OCI-LY1 (cell line): ENCODE data around the gene ZDBF2.

Experiments used
- H2AFZ ChIP-seq: fragments of 200-600 bp; sonication (generic), shearing (Covaris generic); 2 replicates; pipeline ENCODE4 v1.6.0; 2014; ENCODE audit warnings: antibody characterized with exemption, mild to moderate bottlenecking, low read length
- H3F3A ChIP-seq: fragments of 200-600 bp; sonication (generic), shearing (Covaris generic); 2 replicates; pipeline ENCODE4 v1.6.0; 2014; ENCODE audit warnings: mild to moderate bottlenecking, antibody characterized with exemption, low read length, moderate library complexity; ENCODE audit not compliant: insufficient read depth
- H3K27ac ChIP-seq: fragments of 200-600 bp; sonication (generic); 2 replicates; pipeline ENCODE4 v1.5.1; 2014; ENCODE audit warnings: low read length, mixed run types, mild to moderate bottlenecking, low read depth; ENCODE audit not compliant: poor library complexity, severe bottlenecking
- H3K27me3 ChIP-seq: fragments of 200-600 bp; sonication (generic); 2 replicates; pipeline ENCODE4 v1.6.0; 2014; ENCODE audit warnings: antibody characterized with exemption, mild to moderate bottlenecking, low read length, moderate library complexity; ENCODE audit not compliant: insufficient read depth
- H3K36me3 ChIP-seq: fragments of 200-600 bp; sonication (generic); 2 replicates; pipeline ENCODE4 v1.6.1; 2014; ENCODE audit warnings: mild to moderate bottlenecking, antibody characterized with exemption, low read length, moderate library complexity, mixed read lengths; ENCODE audit not compliant: insufficient read depth
- H3K4me1 ChIP-seq: fragments of 200-600 bp; sonication (generic); 2 replicates; pipeline ENCODE4 v1.5.1; 2014; ENCODE audit warnings: mild to moderate bottlenecking, low read length, moderate library complexity; ENCODE audit not compliant: insufficient read depth, severe bottlenecking
- H3K4me2 ChIP-seq: fragments of 200-600 bp; sonication (generic), shearing (Covaris generic); 2 replicates; pipeline ENCODE4 v1.6.1; 2014; ENCODE audit warnings: low read length
- H3K4me3 ChIP-seq: fragments of 200-600 bp; sonication (generic); 2 replicates; pipeline ENCODE4 v1.5.1; 2014; ENCODE audit warnings: low read length, low read depth, mild to moderate bottlenecking, mixed read lengths; ENCODE audit not compliant: poor library complexity, severe bottlenecking
- H3K79me2 ChIP-seq: fragments of 200-600 bp; shearing (Covaris generic); 2 replicates; pipeline ENCODE4 v1.6.1; 2016; ENCODE audit warnings: mixed run types, low read length, mixed read lengths; ENCODE audit not compliant: insufficient read depth
- H3K9ac ChIP-seq: fragments of 200-600 bp; sonication (generic), shearing (Covaris generic); 2 replicates; pipeline ENCODE4 v1.6.1; 2014; ENCODE audit warnings: mild to moderate bottlenecking, low read length, mixed read lengths
- H3K9me2 ChIP-seq: fragments of 200-600 bp; sonication (generic), shearing (Covaris generic); 2 replicates; pipeline ENCODE4 v1.6.1; 2014; ENCODE audit warnings: low read depth, mild to moderate bottlenecking, low read length, mixed read lengths
- H3K9me3 ChIP-seq: fragments of 200-600 bp; shearing (Covaris generic); 2 replicates; pipeline ENCODE4 v1.6.1; 2014; ENCODE audit warnings: low read length, mixed read lengths
- H4K20me1 ChIP-seq: fragments of 200-600 bp; sonication (generic), shearing (Covaris generic); 2 replicates; pipeline ENCODE4 v1.6.0; 2016; ENCODE audit warnings: mild to moderate bottlenecking, low read length; ENCODE audit not compliant: insufficient read depth
- CTCF ChIP-seq: fragments of 200-600 bp; sonication (generic), shearing (Covaris generic); IDR thresholded peaks from 2 replicates; pipeline ENCODE4 v1.5.1; 2017; ENCODE audit warnings: mild to moderate bottlenecking, antibody characterized with exemption, low read length, moderate library complexity, mixed read lengths
- EZH2 ChIP-seq: fragments of 200-600 bp; sonication (generic), shearing (Covaris generic); IDR thresholded peaks from 2 replicates; pipeline ENCODE4 v1.8.0; 2017; ENCODE audit warnings: borderline replicate concordance, mixed run types, mild to moderate bottlenecking, antibody characterized with exemption, low read length, moderate library complexity, mixed read lengths

Gene ZDBF2

DNA sequence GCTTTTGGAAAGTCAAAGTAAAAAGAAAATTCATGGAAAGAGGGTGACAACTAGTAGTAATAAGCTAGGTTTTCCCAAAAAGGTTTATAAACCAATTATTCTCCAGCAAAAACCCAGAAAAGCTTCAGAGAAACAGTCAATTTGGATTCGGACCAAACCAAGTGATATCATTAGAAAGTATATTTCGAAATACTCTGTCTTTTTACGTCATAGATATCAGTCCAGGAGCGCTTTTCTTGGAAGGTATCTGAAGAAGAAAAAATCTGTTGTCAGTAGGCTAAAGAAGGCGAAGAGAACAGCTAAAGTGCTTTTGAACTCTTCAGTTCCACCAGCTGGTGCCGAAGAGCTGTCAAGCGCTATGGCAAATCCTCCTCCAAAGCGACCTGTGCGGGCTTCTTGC lies 36.6 kb downstream of the ZDBF2 start:
- H4K20me1 ChIP-seq = no peaks in the 10 kb centered on the region
- no peaks in the 10 kb centered on the region for H3K36me3 ChIP-seq
- H3K4me1 ChIP-seq = no peaks in the 10 kb centered on the region
- H3K9me3 ChIP-seq = no peaks in the 10 kb centered on the region
- no peaks in the 10 kb centered on the region for H3K9me2 ChIP-seq
- H2AFZ ChIP-seq = no peak overlapping the region
- H3K4me3 ChIP-seq = no peak overlapping the region
- H3K9ac ChIP-seq = no peak overlapping the region
- H3K27ac ChIP-seq = no peak overlapping the region
- no peaks in the 10 kb centered on the region for H3F3A ChIP-seq
- no peak overlapping the region for H3K4me2 ChIP-seq
- TF ChIP-seq EZH2 = no peak
- no peak for TF ChIP-seq CTCF
- no peaks in the 10 kb centered on the region for H3K79me2 ChIP-seq
- no peaks in the 10 kb centered on the region for H3K27me3 ChIP-seq

GRCh38 chr2:206316141-206316540 lies 41.7 kb downstream of the ZDBF2 start:
- Histone ChIP-seq H3K9ac (no peak overlapping the region), H3K9me2 (no peaks in the 10 kb centered on the region), H3K9me3 (peaks cover 7% of the 10 kb centered on the region; the same call in 1 of the 2 replicates), H3K4me2 (no peak overlapping the region), H3K79me2 (no peaks in the 10 kb centered on the region), H3K4me3 (no peak overlapping the region), H3K36me3 (no peaks in the 10 kb centered on the region), H4K20me1 (no peaks in the 10 kb centered on the region), H3K4me1 (no peaks in the 10 kb centered on the region), H3K27ac (no peak overlapping the region), H2AFZ (no peak overlapping the region), H3F3A (no peaks in the 10 kb centered on the region), H3K27me3 (no peaks in the 10 kb centered on the region)
- no peak for TF ChIP-seq CTCF
- TF ChIP-seq EZH2 = no peak

- no peak overlapping the region for H3K4me3 ChIP-seq
- H3F3A ChIP-seq = no peaks in the 10 kb centered on the region
- H3K9ac ChIP-seq = no peak overlapping the region
- H3K27ac ChIP-seq = no peak overlapping the region
- H3K9me3 ChIP-seq = peaks cover 7% of the 10 kb centered on the region; the same call in 1 of the 2 replicates
- H3K4me2 ChIP-seq = no peak overlapping the region
- no peaks in the 10 kb centered on the region for H3K79me2 ChIP-seq
- H4K20me1 ChIP-seq = no peaks in the 10 kb centered on the region
- no peaks in the 10 kb centered on the region for H3K36me3 ChIP-seq
- H3K27me3 ChIP-seq = no peaks in the 10 kb centered on the region
- H3K9me2 ChIP-seq = no peaks in the 10 kb centered on the region
- H3K4me1 ChIP-seq = no peaks in the 10 kb centered on the region
- no peak overlapping the region for H2AFZ ChIP-seq
- no peak for TF ChIP-seq EZH2
- no peak for TF ChIP-seq CTCF
Measured at GRCh38 chr2:206323033-206323432, 48.6 kb downstream of the ZDBF2 start.
